Epithelial cell of esophagus (primary cell): ENCODE data around the gene FKBP3.

Source experiments
- DNase-seq: peaks from one replicate; pipeline ENCODE4 v3.0.0; 2010; ENCODE audit warnings: low read depth
- H3K4me3 ChIP-seq: 2 replicates; pipeline ENCODE4 v1.5.1; 2011; ENCODE audit warnings: mild to moderate bottlenecking, low read length, control low read depth
- CTCF ChIP-seq: IDR thresholded peaks from 2 replicates; pipeline ENCODE4 v1.5.1; 2011; ENCODE audit warnings: low read depth, mild to moderate bottlenecking, low read length, control low read depth, inconsistent platforms; ENCODE audit not compliant: insufficient read depth; ENCODE audit errors: missing control alignments

FKBP3 gene

DNA sequence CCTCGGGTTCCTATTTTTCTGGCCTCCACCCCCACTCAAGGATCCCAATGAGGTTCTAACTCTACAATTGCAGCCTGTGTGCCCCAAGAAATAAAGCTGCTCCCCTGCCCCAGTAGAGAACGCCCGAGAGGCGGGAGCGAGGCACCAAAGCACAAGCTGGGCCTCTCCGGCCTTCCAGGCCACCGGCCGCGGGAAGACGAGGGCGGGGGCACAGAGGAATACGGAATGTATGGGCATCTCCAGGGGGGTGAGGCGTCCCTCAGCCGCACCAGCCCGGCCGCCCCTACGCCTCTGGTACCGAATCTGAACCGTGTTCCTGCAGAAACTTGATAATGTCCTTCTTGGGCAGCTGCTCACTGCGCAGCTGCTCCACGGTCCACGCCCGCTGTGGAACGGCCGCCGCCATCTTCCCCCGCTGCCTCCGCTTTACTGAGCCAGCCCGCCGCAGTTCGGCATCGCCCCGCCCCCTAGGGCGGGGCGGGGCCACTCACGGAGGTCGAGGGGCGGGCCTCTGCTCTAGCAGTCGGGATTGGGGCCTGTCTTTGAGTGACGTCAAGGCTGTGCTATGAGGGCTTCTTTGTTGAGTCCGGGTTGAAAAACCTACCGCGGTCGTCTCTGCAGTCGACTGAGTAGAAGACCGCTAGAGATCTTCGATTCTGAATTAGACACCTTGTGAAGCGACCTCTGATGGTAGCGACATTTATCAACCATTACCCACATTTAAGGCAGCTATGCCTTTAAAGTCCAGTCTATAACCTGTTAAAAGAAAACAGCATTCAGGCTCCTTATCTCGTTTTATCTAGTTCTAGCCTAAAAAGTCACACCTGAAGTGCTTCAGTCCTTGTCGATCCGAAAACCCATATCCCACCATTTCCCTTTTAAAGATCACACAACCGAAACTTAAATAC is at the start of gene FKBP3:
TSS of gene FKBP3 (minus strand) at position 431 of the 908 bp plus-strand sequence. CDS start at position 406, 25 bp downstream.
- DNase-seq = peak; percentile 99
- H3K4me3 ChIP-seq = peak within 1 kb of the TSS; percentile 86
- peak; percentile 14 for TF ChIP-seq CTCF

GRCh38 chr14:45181806-45182205 is 47.5 kb upstream of the FKBP3 start:
- no peak for DNase-seq
- no peak for TF ChIP-seq CTCF

DNA sequence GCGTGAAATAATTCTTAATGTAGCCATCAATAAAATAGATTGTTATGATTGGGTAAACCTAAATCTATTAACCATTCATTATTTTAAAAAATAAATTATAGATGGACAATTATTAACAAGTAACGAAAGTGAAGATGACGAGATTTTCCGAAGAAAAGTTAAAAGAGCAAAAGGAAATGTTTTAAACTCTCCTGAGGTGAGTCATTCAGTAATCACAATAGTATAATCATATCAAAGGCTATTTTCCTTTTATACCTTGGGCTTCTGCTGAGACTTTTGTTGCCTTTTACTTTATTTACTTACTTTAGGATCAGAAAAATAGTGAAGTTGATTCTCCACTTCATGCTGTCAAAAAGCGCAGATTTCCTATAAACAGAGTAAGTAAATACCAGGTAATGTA is 47.0 kb upstream of the FKBP3 start:
- no peak overlapping the region for H3K4me3 ChIP-seq
- peak; percentile 6 for DNase-seq
- no peak for TF ChIP-seq CTCF

More at GRCh38 chr14:45181806-45182205, 47.5 kb upstream of the FKBP3 start:
- H3K4me3 ChIP-seq = no peak overlapping the region

- H3K4me3 ChIP-seq = no peak overlapping the region
- no peak for TF ChIP-seq CTCF
- DNase-seq = peak; percentile 92
Observed at GRCh38 chr14:45177076-45177475, 42.8 kb upstream of the FKBP3 start.

DNA sequence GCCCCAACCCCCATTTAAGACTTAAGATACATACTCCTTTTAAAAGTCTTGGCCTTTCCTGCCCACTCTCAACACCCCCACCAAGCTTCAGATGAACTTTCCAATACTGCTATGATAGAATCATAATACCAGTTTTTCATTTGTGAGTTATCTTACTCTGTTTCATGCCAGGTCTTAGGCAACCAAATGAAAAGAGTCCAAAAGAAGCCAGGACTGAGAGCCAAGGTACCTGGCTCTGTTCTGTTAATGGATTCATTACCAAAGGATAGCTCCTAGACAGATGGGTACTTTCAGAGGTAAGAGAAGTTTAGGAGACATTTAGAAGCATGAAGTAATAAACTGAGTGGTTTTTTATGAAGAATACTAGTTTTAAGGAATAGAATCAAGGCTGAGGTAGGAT is 35.6 kb upstream of the FKBP3 start:
- TF ChIP-seq CTCF = no peak
- H3K4me3 ChIP-seq = no peak overlapping the region
- DNase-seq = no peak

DNA sequence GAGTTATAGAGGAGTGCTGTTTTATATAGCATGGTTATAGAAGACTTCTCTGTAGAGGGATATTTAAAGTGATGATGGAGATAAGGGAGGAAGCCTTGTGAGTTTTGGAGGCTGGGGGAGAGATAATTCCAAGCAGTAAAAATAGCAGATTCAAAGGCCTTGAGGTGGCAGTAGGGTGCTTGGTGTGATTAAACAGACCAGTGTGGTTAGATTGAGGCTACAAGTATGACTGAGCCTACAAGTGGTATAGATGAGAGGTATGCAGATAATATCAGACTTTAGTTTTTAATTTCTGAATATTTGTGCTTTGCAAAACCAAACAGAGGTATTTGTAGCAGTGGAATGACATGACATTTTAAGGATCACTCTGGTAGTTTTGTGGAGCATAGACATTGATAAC is 21.8 kb upstream of the FKBP3 start:
- no peak for TF ChIP-seq CTCF
- H3K4me3 ChIP-seq = no peak overlapping the region
- DNase-seq = peak; percentile 10
